GM19324 (cell line): ENCODE results near the gene ETNPPL.

ENCODE experiments used
- ATAC-seq: cut with Tn5 transposase; IDR thresholded peaks from one replicate; pipeline ENCODE4 v1.9.1; 2021; ENCODE audit warnings: mild to moderate bottlenecking, moderate library complexity; ENCODE audit not compliant: unreplicated experiment, low FRiP score

ETNPPL gene

DNA sequence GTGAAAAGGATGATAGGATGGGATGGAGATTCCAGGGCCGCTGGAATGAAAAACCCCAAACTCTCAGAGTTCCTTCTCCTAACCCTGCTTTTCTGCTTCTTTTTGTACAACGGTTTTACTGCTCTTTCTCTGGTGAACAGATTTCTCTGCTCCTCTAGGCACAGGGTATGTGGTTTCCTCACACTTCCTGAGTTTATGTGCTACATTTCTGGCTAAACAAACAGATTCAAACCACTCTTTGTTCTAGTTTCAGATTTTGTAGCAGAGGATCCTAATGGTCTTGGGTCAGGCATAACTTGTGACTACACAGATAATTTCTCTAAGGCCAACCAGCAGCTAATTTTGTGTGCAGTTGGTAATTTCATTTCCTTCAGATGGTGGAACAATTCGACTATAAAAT is 59.9 kb downstream of the ETNPPL start:
- no peak for ATAC-seq

DNA sequence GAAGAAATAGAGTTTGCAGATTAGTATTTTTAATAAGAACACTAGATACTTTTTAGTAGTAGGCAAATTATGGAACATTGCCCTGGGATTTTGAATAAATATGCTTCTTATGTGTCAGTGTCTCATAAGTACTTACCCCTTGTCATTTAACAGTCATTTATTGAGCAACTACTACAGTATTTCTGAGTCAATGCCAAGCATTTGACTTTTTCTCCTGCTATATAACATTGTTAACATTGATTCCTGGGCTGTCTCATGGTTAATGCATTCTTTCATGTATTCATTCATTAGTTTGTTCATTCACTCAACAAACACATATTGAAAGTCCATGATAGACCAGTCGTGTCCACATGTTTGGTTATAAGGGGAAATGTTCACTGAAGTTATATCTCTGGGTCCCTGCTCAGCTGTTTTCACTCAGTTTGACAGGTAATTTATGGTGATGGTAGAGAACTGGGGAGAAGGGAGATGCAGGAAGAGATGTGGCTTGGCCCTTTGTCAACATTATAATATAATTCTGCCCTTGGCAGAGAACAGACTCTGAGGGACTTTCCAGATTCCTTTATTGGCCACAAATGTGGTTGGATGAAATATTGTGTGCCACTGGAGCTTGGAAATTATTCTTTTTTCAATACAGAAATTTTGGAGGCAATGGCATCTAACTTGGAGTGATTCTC is 62.6 kb downstream of the ETNPPL start:
- no peak for ATAC-seq

DNA sequence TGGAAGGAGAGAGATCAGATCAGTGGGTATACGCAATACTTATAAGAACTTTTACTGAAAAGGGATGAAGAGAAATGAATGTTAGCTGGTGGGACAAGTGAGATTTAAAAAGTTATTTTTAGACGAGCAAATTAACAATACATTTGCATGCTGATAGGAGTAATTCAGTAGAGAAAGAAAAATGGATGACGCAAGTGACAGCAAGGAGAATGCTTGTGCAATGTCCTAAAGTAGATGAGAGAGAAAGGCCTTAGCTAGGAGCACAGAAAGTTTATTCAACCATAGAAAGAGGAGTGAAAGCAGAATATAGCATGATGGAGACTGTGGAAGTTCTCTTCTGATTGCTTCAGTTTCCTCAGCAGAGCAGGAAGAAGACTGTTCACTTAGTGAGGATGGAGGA is 66.7 kb downstream of the ETNPPL start:
- ATAC-seq: no peak

DNA sequence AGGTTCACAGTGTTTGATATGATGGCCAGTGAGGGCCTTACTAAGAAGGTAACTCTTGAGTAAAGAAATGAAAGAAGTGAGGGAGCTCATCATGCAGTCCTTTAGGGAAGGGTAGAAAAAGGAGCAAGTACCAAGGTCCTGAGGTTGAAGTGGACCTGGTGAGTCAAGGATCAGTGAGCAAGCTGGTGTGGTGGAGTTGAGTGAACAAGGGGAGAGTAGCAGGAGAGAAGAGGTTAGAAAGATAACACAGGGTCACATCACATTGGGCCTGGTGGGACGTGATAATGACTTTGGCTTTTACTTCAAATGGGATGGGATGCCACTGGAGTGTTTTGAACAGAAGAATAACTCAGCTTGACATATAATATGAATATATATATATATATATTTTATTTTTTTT is 67.8 kb downstream of the ETNPPL start:
- ATAC-seq: no peak

DNA sequence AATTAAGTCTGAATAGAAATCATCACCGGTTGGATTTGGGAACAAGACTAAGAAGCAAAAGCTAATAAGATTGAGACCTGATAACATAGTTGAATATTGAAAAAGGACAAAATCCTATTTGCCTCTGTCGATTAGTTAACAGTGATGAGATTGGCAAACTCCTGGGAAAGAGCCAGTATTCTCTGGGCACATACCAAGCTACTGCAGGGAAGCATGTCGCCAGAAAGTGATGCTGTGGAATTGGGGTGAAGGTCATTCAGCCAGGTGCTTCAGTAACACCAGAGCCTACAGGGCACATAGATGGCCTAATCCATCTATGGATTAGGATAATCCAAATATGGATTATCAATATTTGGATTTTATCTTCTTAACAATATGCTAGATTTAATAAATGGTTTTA is 68.4 kb downstream of the ETNPPL start:
- no peak for ATAC-seq

DNA sequence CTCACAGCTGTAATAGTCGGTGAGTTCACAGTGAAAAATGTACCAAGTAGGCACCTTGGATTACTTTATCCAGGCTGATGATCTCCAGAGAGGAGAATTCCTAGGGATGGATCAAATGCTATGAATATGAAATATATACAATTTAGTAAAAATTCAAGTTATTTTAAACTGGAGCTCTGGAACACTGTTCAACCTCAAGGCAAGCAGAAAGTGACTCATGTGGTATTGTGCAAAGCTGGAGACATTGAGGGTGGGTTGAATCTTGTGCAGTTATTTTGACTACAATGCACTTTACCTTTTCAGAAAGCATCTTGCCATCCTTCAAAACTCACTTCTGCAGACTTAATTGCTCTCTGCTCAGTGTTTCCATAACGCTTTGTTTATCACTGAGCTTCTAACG is 69.0 kb downstream of the ETNPPL start:
- no peak for ATAC-seq

DNA sequence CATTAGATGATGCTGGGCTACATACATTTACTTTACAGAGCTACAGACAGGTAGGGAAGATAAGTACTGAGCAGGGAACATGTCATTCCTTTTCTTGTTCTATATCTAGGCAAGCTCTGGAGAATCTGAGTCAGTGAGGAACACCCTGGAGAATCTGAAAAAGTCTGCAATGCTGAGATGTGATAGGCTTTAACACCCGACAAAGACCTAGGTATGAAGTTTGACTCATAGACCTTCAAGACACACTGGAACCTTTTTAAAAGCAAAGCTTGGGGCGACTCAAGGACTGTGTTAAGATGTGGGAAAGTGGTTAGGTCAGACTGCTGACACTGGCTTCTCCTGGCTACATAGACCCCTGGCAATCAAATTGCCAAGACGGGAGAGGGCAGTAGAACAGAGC is 69.6 kb downstream of the ETNPPL start:
- ATAC-seq: no peak
